Panc1 (cell line): ENCODE data around the gene ATP11C.

Experiments used
- CTCF ChIP-seq: fragments of 450-650 bp; IDR thresholded peaks from 2 replicates; pipeline ENCODE4 v1.5.1; 2017; ENCODE audit warnings: mild to moderate bottlenecking
- POLR2AphosphoS5 ChIP-seq: IDR thresholded peaks from 2 replicates; pipeline ENCODE4 v1.6.1; 2012; ENCODE audit warnings: mild to moderate bottlenecking, low read depth, low read length, moderate library complexity
- REST ChIP-seq, 2 experiments: IDR thresholded peaks; 2 replicates each; pipeline ENCODE4 v1.6.1; 2011 to 2012; ENCODE audit warnings: low read depth in 2 of 2, control low read depth in 1 of 2, low read length in 1 of 2, mild to moderate bottlenecking in 1 of 2, moderate library complexity in 1 of 2; ENCODE audit not compliant: insufficient read depth in 1 of 2
- SIN3A ChIP-seq: IDR thresholded peaks from 2 replicates; pipeline ENCODE4 v1.6.1; 2012; ENCODE audit warnings: low read depth, mild to moderate bottlenecking, low read length, moderate library complexity, borderline replicate concordance; ENCODE audit not compliant: insufficient read depth
- TCF7L2 ChIP-seq: IDR thresholded peaks from 2 replicates; pipeline ENCODE4 v1.6.1; 2011; ENCODE audit warnings: mild to moderate bottlenecking, low read depth, low read length, inconsistent platforms

GRCh38 chrX:139949703-139950102, 16.9 kb upstream of the ATP11C start:
- TF ChIP-seq CTCF (no peak), TCF7L2 (no peak), SIN3A (no peak), POLR2AphosphoS5 (no peak), REST (IDR thresholded peaks at IDR 0.05; ENCODE audit: insufficient read depth in 1 of 2, low read depth in 2 of 2, low read length in 1 of 2) (no peak)
